GM21576 (cell line): ENCODE data around the gene HECW1.
"Not testable (repeated sequence)": the region's sequence is repeated elsewhere in the genome, so short reads cannot be mapped to it uniquely, and the experiment has no call there.

Source experiments
- ATAC-seq: cut with Tn5 transposase; IDR thresholded peaks from one replicate; pipeline ENCODE4 v1.9.1; 2021; ENCODE audit warnings: mild to moderate bottlenecking, moderate library complexity; ENCODE audit not compliant: unreplicated experiment

The HECW1 gene

DNA sequence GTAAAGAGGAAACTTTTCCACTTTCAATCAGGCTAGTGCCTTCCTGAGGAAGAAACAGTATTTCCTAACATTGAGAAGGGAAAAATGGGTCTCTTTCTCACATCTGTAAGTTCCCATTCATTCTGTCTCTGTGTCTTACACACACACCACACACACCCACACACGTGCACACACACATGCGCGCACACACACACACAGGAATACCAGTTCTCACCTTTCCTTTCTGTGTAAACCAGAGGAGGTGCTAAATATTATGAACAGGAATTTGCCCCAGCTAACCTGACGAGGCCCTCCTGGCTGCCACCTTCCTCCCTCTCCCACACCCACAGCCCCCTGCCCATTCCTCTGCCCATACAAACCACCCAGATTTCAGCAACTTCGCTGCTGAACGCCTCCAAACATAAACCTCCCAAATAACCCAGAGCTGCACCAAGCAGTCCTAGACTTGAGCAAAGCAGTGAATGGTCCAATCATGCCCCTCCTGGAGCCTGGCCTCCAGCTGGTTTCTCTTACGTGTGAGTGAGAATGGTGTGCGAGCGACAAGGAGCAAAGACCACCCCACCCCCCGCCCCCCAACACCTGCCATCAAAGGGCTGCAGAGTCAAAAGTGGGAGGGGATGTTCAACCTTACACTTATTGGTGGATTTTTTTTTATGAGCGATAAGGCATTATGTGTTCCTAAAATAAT lies 190.5 kb downstream of the HECW1 start:
- no peak for ATAC-seq

DNA sequence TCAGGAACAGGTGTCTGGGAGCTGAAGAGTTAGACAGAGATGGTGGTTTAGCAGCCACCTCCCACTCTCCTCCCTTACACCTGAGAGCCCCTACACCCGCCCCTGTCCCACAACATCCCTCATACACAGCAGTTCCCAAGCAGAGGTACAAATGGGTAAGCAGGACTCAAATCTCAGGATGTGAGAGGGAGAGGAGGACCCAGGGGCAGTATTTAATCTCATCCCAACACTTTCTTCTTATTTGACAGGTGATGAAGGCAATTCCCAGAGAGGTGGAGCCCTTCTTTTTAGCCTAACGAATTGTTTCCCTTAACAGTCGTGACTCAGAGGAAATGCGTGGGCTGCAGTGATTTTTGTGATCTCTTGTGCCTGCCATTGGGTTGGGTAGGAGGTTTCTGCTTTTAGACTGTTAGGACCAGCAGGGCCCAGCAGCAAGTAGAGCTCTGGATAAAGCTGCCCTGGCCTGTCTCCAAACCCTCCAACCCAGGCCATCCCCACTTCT lies 191.3 kb downstream of the HECW1 start:
- ATAC-seq, result no peak

- ATAC-seq, result no peak
These were observed 194.0 kb downstream of the HECW1 start for GRCh38 chr7:43306404-43306803.

- ATAC-seq, result no peak
These were observed 195.1 kb downstream of the HECW1 start for GRCh38 chr7:43307522-43307921.

GRCh38 chr7:43308913-43309705 lies 196.7 kb downstream of the HECW1 start:
- no peak for ATAC-seq

- no peak for ATAC-seq
These were observed 197.2 kb downstream of the HECW1 start for GRCh38 chr7:43309706-43310022.

- ATAC-seq, result no peak
These were observed 198.6 kb downstream of the HECW1 start for GRCh38 chr7:43311052-43311451.

DNA sequence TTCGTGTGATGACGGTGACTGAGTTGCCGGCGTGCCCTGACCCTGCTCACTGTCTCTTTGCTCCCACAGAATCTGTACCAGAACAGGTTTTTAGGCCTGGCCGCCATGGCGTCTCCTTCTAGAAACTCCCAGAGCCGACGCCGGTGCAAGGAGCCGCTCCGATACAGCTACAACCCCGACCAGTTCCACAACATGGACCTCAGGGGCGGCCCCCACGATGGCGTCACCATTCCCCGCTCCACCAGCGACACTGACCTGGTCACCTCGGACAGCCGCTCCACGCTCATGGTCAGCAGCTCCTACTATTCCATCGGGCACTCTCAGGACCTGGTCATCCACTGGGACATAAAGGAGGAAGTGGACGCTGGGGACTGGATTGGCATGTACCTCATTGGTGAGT lies 199.2 kb downstream of the HECW1 start:
- ATAC-seq, result no peak

GRCh38 chr7:43313628-43314378 lies 201.4 kb downstream of the HECW1 start:
- ATAC-seq, result no peak

DNA sequence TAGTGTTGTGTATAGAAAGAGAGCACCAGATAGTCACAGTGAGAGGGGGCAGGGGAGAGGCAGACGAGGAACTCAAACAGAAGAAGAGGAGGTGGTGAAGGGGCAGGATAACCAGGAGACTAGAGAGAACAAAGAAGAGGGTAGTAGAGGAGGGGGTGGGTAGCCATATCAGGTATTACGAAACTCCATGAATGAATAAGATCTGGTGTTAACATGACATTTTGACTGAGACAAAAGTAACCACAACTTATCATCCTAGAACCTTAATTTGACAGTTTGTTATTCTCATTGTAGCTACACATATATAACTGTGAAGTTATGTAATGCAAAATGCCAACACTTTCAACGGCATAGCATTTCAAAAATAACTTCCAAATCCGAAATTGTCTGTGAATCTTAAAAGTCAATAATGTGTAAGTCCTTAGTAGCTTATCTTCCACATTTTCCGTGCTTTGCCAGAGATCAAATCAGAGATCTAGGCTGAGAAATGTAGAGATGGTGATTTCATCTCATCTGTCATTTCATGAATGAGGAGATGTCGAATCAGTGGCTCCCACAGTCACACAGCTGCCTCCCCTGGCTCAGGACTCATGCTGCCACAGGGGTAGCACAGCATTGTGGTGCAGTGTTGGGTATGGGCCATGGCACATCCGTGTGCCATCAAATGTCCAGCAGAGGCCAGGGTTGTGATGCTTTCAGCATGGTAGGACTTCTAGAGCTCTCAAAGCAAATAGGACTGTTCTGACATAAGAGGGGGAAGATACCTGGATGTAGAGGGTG lies 202.1 kb downstream of the HECW1 start:
- ATAC-seq, result no peak

GRCh38 chr7:43317075-43317474 lies 204.6 kb downstream of the HECW1 start:
- no peak for ATAC-seq

- ATAC-seq, result no peak
These were observed 205.8 kb downstream of the HECW1 start for GRCh38 chr7:43318188-43318770.

- no peak for ATAC-seq
These were observed 213.1 kb downstream of the HECW1 start for GRCh38 chr7:43325595-43325994.

- ATAC-seq, result no peak
These were observed 215.9 kb downstream of the HECW1 start for GRCh38 chr7:43328336-43328735.

GRCh38 chr7:43328785-43329380 lies 216.4 kb downstream of the HECW1 start:
- ATAC-seq, result no peak

GRCh38 chr7:43332193-43332796 lies 219.8 kb downstream of the HECW1 start:
- no peak for ATAC-seq

DNA sequence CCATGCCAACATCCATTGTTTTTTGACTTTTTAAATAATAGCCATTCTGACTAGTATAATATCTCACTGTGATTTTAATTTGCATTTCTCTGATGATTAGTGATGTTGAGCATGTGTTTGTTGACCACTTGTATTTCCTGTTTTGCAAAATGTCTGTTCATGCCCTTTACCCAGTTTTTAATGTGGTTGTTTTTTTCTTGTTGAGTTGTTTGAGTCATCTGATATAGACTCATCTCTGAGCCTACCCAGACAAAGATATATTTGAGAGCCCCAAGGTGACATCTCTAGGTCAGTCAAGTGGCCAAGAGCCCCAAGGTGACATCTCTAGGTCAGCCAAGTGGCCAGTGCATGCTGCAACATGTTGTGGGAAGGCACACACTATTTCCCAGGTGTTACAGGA lies 224.7 kb downstream of the HECW1 start:
- ATAC-seq, result no peak

GRCh38 chr7:43337811-43338210 lies 225.4 kb downstream of the HECW1 start:
- ATAC-seq, result no peak

DNA sequence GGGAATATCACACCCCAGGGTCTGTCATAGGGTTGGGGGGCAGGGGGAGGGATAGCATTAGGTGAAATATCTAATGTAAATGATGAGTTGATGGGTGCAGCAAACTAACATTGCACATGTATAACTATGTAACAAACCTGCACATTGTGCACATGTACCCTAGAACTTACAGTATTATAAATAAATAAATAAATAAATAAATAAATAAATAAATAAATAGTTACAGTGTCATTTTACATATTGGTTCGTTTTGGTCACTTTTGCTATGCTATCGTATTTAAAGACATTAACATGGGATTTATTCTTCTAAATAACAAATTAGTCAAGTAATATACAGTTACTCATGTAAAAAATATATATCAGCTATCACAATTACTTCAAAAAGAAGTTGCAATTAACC lies 228.7 kb downstream of the HECW1 start:
- no peak for ATAC-seq

- ATAC-seq, result not testable (repeated sequence)
These were observed 231.0 kb downstream of the HECW1 start for GRCh38 chr7:43343417-43343816.
